Activated CD8-positive, alpha-beta memory T cell treated with anti-CD3 and anti-CD28 coated beads for 36 hours (primary cell): ENCODE results near the gene TFE3. TPM values are rescaled to one million over a fixed set of nuclear protein-coding genes. Genes with fewer than 3 reads are reported as not detected.

ENCODE experiments used
- total RNA-seq, 2 experiments: library from RNA; stranded (reverse); gene quantifications; one replicate each; pipeline ENCODE4 v1.2.3, GENCODE V29; 2021

The TFE3 gene
- total RNA-seq, 2 experiments from 2014 or later: 26.7 to 29.0 TPM

Other genes starting within 250 kb of the TFE3 start
- 10 to 100 TPM; 48.9 to 49.9 TPM for gene HDAC6, start 241.3 kb downstream of the TFE3 start, total RNA-seq
- gene ERAS, start 216.8 kb downstream of the TFE3 start, total RNA-seq: under 1 TPM in 1 of 2 experiments, not detected in 1; 0.29 TPM
- gene PCSK1N, start 207.7 kb downstream of the TFE3 start, total RNA-seq: 1 to 10 TPM; 1.8 to 3.0 TPM
- 10 to 100 TPM; 82.4 to 85.3 TPM for gene TIMM17B, start 145.6 kb downstream of the TFE3 start, total RNA-seq
- gene PQBP1, start 145.4 kb downstream of the TFE3 start, total RNA-seq: 10 to 100 TPM; 96.1 to 99.5 TPM
- 10 to 100 TPM; 27.3 to 29.7 TPM for gene SLC35A2, start 131.7 kb downstream of the TFE3 start, total RNA-seq
- 100 to 1,000 TPM; 275 to 277 TPM for gene PIM2, start 124.3 kb downstream of the TFE3 start, total RNA-seq
- 10 to 100 TPM; 63.9 to 64.5 TPM for gene OTUD5, start 85.8 kb downstream of the TFE3 start, total RNA-seq
- 1 to 10 TPM; 1.1 TPM for gene KCND1, start 71.5 kb downstream of the TFE3 start, total RNA-seq
- 10 to 100 TPM; 60.8 TPM for gene GRIPAP1, start 41.1 kb downstream of the TFE3 start, total RNA-seq
- gene CCDC120, start 15.6 kb upstream of the TFE3 start, total RNA-seq: 1 to 10 TPM; 3.7 to 4.0 TPM
- 10 to 100 TPM; 11.1 to 11.6 TPM for gene PRAF2, start 30.6 kb upstream of the TFE3 start, total RNA-seq
- gene WDR45, start 36.5 kb upstream of the TFE3 start, total RNA-seq: 10 to 100 TPM; 40.3 to 40.6 TPM
- gene GPKOW, start 80.4 kb upstream of the TFE3 start, total RNA-seq: 10 to 100 TPM; 21.3 to 21.4 TPM
- gene MAGIX, start 119.4 kb upstream of the TFE3 start, total RNA-seq: 1 to 10 TPM in 1 of 2 experiments, under 1 TPM in 1; 0.99 to 1.0 TPM
- 10 to 100 TPM; 80.2 to 86.8 TPM for gene PLP2, start 128.5 kb upstream of the TFE3 start, total RNA-seq
- gene PRICKLE3, start 143.0 kb upstream of the TFE3 start, total RNA-seq: 10 to 100 TPM; 18.4 to 19.4 TPM
- 1 to 10 TPM; 2.7 TPM for gene SYP, start 156.8 kb upstream of the TFE3 start, total RNA-seq
- gene CACNA1F, start 190.0 kb upstream of the TFE3 start, total RNA-seq: under 1 TPM; 0.15 to 0.21 TPM
- gene CCDC22, start 192.1 kb upstream of the TFE3 start, total RNA-seq: 10 to 100 TPM; 21.4 to 21.8 TPM
- gene FOXP3, start 221.4 kb upstream of the TFE3 start, total RNA-seq: 10 to 100 TPM; 13.0 TPM
- gene PPP1R3F, start 226.4 kb upstream of the TFE3 start, total RNA-seq: 1 to 10 TPM; 3.2 to 3.5 TPM